Dermis microvascular lymphatic vessel endothelial cell (primary cell): ENCODE results near the gene COPB1. TPM values are rescaled to one million over a fixed set of nuclear protein-coding genes. Genes with fewer than 3 reads are reported as not detected.
A peak's percentile ranks its signal among the peaks of the same experiment; 100 is the strongest.
"Not testable (repeated sequence)": the region's sequence is repeated elsewhere in the genome, so short reads cannot be mapped to it uniquely, and the experiment has no call there.

Experiments
- DNase-seq, 2 donors: peaks; one replicate each; pipeline versions ENCODE4 v3.0.0 to v3.0.0-alpha.2; 2010; ENCODE audit warnings: low read depth in 2 of 2
- total RNA-seq: library from RNA; depleted of rRNA; stranded (reverse); fragments of >200 nt; gene quantifications from 2 replicates; pipeline ENCODE4 v1.2.1, GENCODE V29; 2014

Gene COPB1, protein sequence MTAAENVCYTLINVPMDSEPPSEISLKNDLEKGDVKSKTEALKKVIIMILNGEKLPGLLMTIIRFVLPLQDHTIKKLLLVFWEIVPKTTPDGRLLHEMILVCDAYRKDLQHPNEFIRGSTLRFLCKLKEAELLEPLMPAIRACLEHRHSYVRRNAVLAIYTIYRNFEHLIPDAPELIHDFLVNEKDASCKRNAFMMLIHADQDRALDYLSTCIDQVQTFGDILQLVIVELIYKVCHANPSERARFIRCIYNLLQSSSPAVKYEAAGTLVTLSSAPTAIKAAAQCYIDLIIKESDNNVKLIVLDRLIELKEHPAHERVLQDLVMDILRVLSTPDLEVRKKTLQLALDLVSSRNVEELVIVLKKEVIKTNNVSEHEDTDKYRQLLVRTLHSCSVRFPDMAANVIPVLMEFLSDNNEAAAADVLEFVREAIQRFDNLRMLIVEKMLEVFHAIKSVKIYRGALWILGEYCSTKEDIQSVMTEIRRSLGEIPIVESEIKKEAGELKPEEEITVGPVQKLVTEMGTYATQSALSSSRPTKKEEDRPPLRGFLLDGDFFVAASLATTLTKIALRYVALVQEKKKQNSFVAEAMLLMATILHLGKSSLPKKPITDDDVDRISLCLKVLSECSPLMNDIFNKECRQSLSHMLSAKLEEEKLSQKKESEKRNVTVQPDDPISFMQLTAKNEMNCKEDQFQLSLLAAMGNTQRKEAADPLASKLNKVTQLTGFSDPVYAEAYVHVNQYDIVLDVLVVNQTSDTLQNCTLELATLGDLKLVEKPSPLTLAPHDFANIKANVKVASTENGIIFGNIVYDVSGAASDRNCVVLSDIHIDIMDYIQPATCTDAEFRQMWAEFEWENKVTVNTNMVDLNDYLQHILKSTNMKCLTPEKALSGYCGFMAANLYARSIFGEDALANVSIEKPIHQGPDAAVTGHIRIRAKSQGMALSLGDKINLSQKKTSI
- total RNA-seq: 204 and 211 TPM in 2 replicates

GRCh38 chr11:14499560-14500180, at the start of gene COPB1:
Gene COPB1 (minus strand): TSS chr11:14499811. CDS start chr11:14498928, 883 bp downstream.
- DNase-seq: peak; percentile 90 to 97

DNA sequence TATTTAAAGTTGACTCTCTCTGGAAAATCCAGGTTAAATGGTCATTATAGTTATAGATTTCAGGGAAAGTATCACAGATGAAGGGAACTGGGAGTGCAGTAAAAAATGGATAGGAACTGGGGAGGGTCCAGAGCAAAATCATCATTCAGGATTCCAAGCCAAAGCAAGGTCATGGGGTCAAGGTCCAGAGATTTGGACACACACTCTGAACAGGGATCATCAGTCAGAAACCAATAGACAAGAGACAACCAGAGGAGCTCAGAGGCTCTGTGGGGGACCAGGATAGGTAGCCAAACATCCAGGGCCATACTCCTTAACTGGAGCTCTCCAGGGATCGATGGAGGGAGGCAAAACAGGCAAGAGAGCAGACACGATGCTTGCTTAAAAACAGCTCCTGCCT, 47.8 kb upstream of the COPB1 start:
- no peak for DNase-seq

DNA sequence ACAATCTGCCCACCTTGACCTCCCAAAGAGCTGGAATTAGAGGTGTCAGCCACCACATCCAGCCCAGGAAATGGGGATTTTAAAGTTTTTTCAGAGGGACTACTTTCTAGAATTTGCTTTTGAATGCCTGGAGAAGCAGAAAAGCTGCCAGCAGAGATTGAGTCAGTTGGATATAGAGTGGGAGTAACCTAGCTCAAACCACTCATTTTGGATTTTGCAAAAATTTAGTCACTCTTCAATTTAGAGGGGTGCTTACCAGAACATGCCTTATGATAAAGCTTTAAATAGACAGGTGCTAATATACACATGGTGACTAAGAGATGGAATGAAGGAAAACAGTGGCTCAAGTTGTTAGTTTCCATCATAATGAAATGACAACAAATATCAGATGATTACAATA, 47.1 kb upstream of the COPB1 start:
- no peak for DNase-seq

DNA sequence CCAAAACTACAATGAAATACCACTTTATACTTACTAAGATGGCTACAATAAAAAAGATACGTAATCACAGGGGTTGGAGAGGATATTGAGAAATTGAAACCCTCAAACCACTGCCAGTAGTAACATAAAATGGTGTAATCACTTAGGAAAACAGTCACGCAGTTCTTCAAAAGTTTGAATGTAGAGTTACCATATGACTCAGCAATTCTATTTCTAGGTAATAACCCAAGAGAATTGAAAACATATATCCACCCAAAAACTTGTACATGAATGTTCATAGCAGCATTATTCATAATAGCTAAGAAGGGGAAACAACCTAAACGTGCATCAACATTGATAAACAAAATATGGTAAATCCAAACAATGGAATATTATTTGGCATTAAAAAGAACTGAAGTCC, 45.0 kb upstream of the COPB1 start:
- DNase-seq: no peak

- DNase-seq: no peak
These were observed 43.6 kb upstream of the COPB1 start for GRCh38 chr11:14543260-14543659.

- peak; percentile 51 for DNase-seq
These were observed 42.7 kb upstream of the COPB1 start for GRCh38 chr11:14542324-14542723.

- DNase-seq: no peak
These were observed 41.8 kb upstream of the COPB1 start for GRCh38 chr11:14541192-14541947.

DNA sequence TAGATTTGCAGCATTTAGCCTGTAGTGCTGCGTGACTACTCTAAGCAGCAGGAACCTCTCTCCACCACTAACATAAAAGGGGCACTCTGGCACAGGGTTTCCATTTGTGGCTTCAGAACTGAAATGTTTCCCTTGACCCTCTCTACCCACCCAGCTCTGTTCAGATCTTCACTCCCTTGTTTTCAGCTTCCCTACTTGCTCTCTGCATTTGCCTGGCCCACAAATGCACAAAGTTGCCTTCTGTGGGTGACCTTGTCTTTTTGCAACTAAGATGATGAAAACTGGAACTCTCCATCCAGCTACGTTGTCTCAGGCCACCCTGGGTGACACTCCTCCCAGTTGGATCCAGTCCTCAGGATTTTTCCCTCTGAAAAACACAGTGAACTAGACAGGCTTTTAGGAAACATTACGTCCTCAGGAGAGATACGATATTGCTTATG, 40.4 kb upstream of the COPB1 start:
- no peak for DNase-seq

DNA sequence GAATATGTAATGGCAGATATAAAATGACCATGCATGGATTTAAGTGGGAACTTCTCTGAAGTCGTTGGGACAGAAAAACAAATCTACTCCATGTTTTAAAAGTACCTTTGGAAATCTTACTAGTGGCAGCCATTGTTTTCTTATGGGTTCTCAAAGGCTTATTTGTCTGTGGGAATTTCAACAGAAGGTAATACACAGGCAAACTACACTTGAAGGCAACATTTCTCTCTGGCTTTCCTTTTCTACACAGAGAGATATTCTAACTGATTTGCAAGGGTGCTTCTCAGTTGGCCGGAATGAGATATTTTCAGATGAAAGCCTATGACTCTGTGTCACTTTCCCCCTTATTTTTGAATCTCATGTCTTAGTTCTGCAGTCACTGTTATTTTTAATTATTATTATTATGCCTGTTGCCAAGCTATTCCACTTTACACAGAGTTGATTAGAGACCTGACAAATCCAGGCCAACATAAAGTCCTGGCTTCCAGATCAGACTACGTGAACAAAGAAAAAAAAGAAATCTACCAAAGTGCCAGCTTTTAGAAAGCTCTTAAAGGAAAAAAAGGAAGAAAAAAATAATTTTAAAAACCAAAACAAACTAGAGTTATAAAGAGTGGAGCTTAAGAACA, 39.4 kb upstream of the COPB1 start:
- no peak for DNase-seq

DNA sequence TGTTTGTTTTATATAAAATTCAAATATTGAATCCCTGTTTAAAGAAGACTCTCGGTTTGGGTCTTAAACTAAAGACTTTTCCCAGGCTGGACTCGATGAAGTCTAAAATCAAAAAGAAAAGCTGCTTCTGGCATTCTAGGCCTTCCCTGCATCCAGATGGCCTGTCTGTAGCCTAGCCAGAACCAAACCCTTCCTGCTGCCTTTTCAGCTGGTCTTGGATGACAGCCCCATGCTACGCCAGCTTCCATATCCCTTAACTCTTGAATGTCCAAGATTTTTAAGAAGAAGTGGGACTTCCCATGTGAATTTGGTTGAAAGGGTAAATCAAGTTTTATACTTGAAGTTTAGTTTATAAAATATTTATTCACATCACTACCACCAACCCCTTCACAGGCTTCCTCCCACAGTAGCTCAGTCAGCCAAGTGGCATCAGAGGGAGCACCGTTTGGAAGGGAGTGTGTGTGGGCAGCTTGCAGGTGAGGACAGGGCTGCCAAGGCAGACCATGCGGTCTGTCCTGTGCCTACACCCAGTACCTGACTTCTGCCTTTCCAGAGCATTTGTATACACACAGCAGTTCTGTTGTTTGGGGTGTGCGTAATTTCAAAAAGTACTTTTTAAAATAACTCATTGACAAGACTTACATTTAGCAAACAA, 38.8 kb upstream of the COPB1 start:
- DNase-seq: no peak

DNA sequence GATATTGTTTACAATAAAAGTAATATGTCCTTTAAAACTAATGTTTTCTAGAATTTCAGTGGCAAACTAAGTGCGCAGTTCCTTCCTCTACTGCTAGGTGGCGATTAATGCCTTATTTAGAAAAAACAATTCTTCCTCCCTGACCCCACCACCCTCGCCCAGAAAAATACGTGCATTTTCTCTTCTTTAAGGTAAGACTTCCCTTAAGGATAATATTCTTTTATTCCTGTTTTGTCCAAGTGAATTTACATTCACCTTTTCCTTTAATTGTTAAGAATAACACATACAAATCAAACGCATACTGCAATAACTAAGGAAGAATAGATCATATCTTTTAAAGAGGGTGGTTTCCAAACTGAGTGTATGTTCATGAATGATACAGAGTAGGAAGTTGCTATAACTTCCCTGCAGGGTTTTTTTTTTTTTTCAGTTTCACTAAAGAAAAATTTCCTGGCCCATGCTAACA, 37.6 kb upstream of the COPB1 start:
- DNase-seq: peak in 1 of 2 donors; percentile 29

- not testable (repeated sequence) for DNase-seq
These were observed 35.6 kb upstream of the COPB1 start for GRCh38 chr11:14535166-14535565.

DNA sequence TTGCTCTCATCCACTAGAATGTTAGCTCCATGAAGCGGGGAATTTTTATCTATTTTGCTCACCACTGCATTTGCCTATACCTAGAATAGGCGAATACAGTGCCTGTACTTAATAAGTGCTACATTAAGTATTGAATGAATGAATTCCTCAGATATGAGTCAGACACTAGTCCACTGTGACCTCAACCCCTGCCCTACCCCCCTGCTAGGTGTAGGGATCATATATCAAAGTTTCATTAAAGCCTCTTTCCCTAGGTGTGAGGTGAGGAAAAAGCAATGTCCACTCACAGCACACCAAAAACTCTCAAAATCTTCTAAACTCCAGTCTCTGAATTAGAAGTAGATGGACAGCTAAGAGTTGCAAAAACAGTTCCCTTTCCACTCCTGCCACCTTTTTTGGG, 30.3 kb upstream of the COPB1 start:
- DNase-seq: no peak

GRCh38 chr11:14529321-14529720, 29.7 kb upstream of the COPB1 start:
- no peak for DNase-seq

DNA sequence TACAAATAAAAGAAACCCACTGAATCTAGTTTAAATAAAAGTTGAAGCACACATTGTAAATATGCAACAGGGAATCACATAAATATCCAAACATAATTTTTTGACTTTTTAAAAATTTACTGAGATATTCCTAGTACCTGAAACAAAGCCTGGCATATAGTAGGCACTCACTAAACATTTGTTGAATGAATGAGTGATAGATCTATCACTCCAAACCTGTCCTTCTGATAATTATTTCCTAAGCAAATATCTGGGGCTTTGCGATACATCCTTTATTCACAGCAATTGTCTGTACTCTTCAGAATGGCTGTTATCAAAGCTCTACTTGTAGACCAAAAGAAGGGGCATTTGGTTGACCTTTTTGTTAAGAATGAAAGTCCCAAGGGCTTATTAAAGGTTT, 23.2 kb upstream of the COPB1 start:
- no peak for DNase-seq

GRCh38 chr11:14522245-14522644, 22.6 kb upstream of the COPB1 start:
- DNase-seq: no peak

- DNase-seq: no peak
These were observed 21.1 kb upstream of the COPB1 start for GRCh38 chr11:14520747-14521151.

GRCh38 chr11:14519917-14520746, 20.5 kb upstream of the COPB1 start, which contains the start of gene PSMA1:
Gene PSMA1 (minus strand): TSS chr11:14520386. CDS start chr11:14520299, 87 bp downstream.
- DNase-seq: peak; percentile 83 to 97

- DNase-seq: peak; percentile 24 to 63
These were observed 19.9 kb upstream of the COPB1 start for GRCh38 chr11:14519597-14519916.
